HG02798 (cell line): ENCODE results near the gene NAGA.
"Not testable (repeated sequence)": the region's sequence is repeated elsewhere in the genome, so short reads cannot be mapped to it uniquely, and the experiment has no call there.

ENCODE experiments used
- ATAC-seq: cut with Tn5 transposase; IDR thresholded peaks from one replicate; pipeline ENCODE4 v1.9.1; 2021; ENCODE audit warnings: mild to moderate bottlenecking; ENCODE audit not compliant: unreplicated experiment, poor library complexity

NAGA gene

GRCh38 chr22:42070517-42071422, at the start of gene NAGA:
Gene NAGA, minus strand, starts transcription at chr22:42070812. Its CDS starts 515 bp downstream, at chr22:42070297.
- peak; percentile 94 for ATAC-seq

GRCh38 chr22:42116848-42117424, 46.3 kb upstream of the NAGA start:
- ATAC-seq, result no peak

GRCh38 chr22:42115420-42115830, 44.8 kb upstream of the NAGA start:
- ATAC-seq, result not testable (repeated sequence)

GRCh38 chr22:42114721-42115120, 44.1 kb upstream of the NAGA start:
- ATAC-seq, result no peak

GRCh38 chr22:42112793-42113192, 42.2 kb upstream of the NAGA start:
- ATAC-seq, result not testable (repeated sequence)

- ATAC-seq, result no peak
Observed at GRCh38 chr22:42111798-42112197, 41.2 kb upstream of the NAGA start.

- ATAC-seq, result no peak
Observed at GRCh38 chr22:42108848-42109247, 38.2 kb upstream of the NAGA start.

- not testable (repeated sequence) for ATAC-seq
Observed at GRCh38 chr22:42104332-42104860, 33.8 kb upstream of the NAGA start.

GRCh38 chr22:42101199-42101598, 30.6 kb upstream of the NAGA start:
- no peak for ATAC-seq

GRCh38 chr22:42091455-42091782, 20.8 kb upstream of the NAGA start:
- no peak for ATAC-seq

GRCh38 chr22:42090596-42091454, 20.2 kb upstream of the NAGA start, which contains the start of gene NDUFA6:
Gene NDUFA6, minus strand, starts transcription at chr22:42090772. Its CDS starts 28 bp downstream, at chr22:42090744.
- ATAC-seq, result peak; percentile 96

GRCh38 chr22:42086051-42086450, 15.4 kb upstream of the NAGA start:
- ATAC-seq, result no peak

- no peak for ATAC-seq
Observed at GRCh38 chr22:42084874-42085273, 14.3 kb upstream of the NAGA start.

- ATAC-seq, result no peak
Observed at GRCh38 chr22:42083119-42083518, 12.5 kb upstream of the NAGA start.

- ATAC-seq, result no peak
Observed at GRCh38 chr22:42080287-42080686, 9.7 kb upstream of the NAGA start.

- ATAC-seq, result peak; percentile 90
Observed at GRCh38 chr22:42079319-42080251, 9.0 kb upstream of the NAGA start, which contains the start of gene SMDT1. Gene SMDT1, plus strand, starts transcription at chr22:42079700. Its CDS starts 69 bp downstream, at chr22:42079769.

GRCh38 chr22:42078469-42079318, 8.1 kb upstream of the NAGA start:
- no peak for ATAC-seq

GRCh38 chr22:42077486-42078125, 7.0 kb upstream of the NAGA start:
- no peak for ATAC-seq
